ENCODE measurements around the gene FBN2.

DNA sequence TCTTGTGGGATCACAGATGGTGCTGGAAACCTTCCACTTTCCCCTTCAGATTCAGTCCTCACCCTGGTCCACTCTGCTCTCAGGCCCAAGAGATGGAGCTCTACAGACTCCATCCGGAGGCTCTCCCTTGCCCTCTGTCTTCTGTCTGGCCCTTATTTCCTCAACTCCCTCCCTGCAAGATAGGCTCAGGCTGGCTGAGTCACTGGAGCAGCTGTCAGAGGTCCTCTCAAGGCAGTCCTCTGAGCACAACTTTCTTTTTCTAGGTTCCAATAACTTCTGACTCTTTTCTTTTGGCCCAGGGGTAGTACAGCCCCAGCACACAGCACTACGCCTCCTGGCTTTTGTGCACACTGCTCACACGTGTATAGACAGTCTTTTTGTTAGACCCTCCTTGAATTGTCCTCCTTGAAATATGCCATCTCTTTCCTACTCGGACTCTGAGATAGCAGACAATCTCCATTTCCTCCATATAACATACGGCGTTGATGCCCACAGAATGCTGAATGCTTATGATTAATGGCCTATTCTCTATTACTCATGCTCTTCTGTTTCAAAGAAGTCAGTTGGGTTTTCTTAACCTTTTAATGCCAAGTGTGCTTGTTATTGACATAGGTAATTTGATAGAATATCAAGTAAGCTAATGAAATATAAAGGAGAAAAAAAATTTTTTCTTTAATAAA lies 261.4 kb downstream of the FBN2 start:
- TF ChIP-seq, protein P1, sequence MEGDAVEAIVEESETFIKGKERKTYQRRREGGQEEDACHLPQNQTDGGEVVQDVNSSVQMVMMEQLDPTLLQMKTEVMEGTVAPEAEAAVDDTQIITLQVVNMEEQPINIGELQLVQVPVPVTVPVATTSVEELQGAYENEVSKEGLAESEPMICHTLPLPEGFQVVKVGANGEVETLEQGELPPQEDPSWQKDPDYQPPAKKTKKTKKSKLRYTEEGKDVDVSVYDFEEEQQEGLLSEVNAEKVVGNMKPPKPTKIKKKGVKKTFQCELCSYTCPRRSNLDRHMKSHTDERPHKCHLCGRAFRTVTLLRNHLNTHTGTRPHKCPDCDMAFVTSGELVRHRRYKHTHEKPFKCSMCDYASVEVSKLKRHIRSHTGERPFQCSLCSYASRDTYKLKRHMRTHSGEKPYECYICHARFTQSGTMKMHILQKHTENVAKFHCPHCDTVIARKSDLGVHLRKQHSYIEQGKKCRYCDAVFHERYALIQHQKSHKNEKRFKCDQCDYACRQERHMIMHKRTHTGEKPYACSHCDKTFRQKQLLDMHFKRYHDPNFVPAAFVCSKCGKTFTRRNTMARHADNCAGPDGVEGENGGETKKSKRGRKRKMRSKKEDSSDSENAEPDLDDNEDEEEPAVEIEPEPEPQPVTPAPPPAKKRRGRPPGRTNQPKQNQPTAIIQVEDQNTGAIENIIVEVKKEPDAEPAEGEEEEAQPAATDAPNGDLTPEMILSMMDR (conservative IDR thresholded peaks at IDR 0.05), result no peak
- TF ChIP-seq EZH2 (IDR thresholded peaks at IDR 0.05; ENCODE audit: low read depth), result no peak
